ENCODE measurements around the gene BPIFA3. TPM values are rescaled to one million over a fixed set of nuclear protein-coding genes. Genes with fewer than 3 reads are reported as not detected.

Gene BPIFA3
- polyA plus RNA-seq, 4 donors, result not detected

DNA sequence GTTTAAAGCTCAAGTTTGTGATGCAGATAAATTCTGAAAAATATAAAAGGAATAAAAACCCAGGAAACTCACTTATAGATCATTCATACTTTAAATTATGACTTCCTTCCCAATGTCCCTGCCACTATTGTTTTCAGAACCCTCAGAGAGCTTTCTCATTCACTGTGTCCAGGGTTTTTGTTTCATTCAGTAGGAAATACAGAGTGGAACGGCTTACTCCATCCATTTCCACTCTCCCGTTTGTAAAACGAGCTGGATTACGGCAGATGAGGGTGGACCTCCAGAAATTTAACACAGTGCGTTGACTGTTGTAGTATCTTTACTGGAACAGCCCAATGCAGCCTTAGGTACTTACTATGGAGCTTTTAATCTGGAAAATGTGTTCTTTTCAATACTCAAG lies 42.2 kb downstream of the BPIFA3 start:
- no peak for DNase-seq (ENCODE audit: low read depth in 4 of 4, low spot score in 3 of 4)

DNA sequence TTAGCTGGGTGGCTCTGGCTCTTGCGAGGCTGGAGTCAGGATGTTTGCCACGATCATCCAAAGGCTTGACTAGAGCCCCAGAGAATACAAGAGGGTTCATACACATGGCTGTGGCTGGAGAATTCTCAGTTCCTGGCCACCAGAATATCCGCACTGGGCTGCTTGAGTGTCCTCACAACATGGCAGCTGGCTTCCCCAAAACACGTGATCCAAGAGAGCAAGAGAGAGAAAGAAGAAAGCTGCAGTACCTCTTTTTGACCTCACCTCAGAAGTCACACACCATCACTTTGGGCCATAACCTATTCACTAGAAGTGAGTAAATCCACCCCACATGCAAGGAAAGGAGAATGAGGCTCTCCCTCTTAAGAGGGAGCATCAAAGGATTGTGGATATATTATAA lies 44.3 kb downstream of the BPIFA3 start:
- no peak for DNase-seq (ENCODE audit: low read depth in 4 of 4, low spot score in 3 of 4)

DNA sequence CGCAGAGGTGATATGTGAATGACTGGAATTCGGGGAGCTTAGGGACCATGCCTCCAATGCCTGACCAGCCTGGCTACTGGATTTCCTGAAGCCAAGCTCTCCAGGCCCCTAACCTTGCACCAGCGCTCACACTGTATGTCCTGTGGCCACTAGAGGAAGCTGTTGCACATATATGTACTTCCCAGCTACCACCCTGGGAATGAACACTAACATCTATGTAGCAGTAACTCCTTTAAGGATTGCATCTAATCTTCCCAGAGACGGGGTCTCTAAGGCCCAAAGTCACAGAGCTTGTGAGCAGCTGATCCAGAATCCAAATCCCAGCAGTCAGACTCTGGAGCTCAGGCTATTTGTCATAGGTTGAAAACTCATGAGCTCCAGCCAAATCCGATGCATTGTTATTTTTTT lies 45.5 kb downstream of the BPIFA3 start:
- peak in 3 of 4 donors; percentile 15 to 39 (median 33) for DNase-seq (ENCODE audit: low read depth in 4 of 4, low spot score in 3 of 4)

DNA sequence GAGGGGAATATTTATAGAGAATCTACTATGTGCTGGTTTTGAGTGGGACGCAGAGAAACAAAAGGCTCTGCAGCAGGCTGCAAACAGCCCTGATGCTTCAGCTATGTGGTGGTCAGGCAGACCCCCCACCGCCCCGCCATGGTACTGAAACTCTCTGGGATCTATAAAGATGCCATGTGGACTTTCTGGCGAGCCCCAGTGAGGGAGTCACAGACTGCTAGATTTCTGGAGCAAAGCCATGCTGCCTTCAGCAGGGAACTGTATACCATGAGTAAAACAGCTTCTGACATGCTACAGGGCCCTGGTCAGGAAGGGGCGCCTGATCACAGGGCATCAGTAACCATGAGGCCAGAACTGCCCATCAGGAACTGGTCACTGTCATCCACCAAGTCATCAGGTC lies 46.6 kb downstream of the BPIFA3 start:
- no peak for DNase-seq (ENCODE audit: low read depth in 4 of 4, low spot score in 3 of 4)

DNA sequence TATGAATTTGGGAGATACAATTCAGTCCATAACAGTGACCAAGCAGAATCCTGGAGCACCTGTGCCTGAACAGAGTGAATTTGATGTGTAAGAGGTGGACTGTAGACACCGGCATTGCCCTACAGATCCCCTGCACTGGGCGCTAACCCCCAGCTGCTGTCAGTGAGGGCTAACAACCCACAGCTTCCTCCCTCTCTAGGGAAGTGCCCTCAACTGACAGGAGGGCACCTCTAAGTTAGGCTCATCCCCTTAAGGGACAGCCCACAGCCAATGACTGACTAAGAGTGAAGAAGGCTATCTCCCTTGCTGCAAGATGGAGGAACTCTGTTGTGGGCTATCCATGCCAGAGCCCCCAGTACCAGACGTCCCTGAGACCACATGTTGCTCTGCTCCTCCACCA lies 50.5 kb downstream of the BPIFA3 start:
- no peak for DNase-seq (ENCODE audit: low read depth in 4 of 4, low spot score in 3 of 4)

DNA sequence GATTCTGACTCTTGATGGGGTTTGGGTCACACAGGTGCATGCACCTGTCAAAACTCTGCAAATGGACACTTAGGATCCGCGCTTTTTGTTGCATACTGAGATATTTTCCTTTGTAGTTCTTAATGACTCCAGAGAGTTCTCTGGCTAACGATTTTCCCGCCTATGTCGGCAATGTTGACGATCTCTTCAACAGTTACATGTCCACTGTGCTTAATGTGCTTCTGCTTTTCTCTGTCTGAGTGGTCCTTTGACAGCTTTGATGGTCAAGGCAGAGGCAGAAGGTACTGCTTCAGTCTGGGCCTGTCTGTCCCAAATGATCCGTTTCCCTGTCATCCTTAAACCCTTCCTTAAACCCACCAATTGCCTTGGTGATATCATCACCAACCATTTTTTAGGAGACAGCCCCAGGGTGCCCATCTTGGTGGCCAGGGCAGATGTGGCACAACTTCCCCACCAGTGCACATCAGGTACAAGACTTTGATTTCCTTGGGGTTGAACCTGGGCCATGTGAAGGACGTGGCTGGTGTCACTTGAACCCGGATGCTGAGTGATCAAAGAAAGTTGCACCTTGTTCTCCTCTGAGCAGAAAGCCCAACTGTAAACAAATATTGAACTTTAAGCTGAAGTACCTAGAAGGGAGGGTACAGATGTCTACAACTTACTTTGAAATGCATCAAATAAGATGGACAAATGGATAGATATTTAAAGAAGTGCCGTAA lies 55.2 kb downstream of the BPIFA3 start:
- DNase-seq (ENCODE audit: low read depth in 4 of 4, low spot score in 3 of 4), result no peak

DNA sequence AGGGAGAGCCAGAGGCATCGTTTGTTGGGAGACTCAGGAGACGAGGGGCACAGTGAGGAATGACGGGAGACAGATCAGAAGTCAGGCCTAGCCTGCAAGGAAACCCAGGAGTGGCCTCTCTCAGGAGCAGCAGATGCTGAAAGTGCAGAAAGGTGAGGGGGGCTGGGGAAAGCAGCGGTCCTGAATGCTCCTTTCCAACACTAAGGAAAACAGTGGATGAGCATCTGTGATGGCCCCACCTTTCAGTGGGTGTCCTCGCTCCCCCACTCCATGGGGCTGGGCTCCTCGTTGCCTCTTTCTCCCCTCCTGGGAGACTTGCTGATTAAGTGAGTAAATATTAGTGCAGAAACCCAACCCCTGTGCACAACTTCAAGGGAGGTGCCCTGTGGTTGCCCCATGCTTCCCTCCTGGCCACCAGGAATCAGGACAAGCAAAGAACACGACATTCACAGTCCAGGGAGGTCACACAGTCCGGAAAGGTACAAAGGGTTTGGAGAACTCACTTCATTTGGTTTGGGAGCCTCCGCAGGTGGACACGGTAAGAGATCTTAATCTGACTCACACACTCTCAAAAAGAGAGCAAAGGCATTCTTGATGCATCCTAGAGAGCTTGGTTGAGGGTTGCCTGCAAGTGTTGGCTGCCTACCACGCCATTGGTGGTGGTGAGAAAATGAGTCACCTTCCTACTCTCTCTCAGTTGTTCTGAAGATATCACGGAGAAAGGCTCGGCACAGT lies 56.1 kb downstream of the BPIFA3 start:
- no peak for DNase-seq (ENCODE audit: low read depth in 4 of 4, low spot score in 3 of 4)

DNA sequence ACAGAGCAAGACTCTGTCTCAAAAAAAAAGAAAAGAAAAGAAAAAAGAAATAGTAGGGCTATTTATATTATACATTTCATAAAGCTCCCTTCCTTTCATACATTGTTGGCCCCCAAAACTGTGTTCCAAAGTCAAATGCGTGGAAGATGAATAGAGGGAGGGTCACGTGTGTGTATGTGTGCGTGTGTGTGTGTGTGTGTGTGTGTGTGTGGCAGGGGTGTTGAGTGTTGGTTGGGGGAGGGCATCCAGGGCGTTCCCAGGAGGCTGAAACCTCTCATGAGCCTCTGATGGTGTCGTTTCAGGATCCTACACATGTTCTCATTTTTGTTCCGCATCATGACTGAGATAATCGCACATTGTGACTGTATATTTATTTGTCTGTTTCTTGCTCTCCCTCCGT lies 58.1 kb downstream of the BPIFA3 start:
- no peak for DNase-seq (ENCODE audit: low read depth in 4 of 4, low spot score in 3 of 4)

DNA sequence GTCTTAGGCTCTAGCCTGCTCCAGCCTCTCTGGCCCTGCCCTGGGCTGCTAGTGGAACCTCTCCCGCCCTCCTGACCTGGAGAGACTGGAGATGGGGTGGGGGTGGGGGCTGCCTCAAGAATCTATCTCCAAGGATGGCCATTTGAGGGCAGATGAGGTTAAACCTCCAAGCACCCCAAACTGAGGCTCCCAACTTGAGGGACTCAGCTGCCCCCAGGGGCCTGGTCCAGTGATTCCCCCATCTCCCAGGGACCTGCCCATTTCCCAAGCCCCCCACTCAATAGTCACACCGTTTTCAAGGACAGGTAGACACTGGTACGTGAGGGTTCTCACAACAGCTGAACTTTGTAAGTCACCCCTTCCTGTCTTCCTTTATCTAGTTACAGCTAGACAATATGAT lies 58.7 kb downstream of the BPIFA3 start:
- DNase-seq (ENCODE audit: low read depth in 4 of 4, low spot score in 3 of 4), result no peak

DNA sequence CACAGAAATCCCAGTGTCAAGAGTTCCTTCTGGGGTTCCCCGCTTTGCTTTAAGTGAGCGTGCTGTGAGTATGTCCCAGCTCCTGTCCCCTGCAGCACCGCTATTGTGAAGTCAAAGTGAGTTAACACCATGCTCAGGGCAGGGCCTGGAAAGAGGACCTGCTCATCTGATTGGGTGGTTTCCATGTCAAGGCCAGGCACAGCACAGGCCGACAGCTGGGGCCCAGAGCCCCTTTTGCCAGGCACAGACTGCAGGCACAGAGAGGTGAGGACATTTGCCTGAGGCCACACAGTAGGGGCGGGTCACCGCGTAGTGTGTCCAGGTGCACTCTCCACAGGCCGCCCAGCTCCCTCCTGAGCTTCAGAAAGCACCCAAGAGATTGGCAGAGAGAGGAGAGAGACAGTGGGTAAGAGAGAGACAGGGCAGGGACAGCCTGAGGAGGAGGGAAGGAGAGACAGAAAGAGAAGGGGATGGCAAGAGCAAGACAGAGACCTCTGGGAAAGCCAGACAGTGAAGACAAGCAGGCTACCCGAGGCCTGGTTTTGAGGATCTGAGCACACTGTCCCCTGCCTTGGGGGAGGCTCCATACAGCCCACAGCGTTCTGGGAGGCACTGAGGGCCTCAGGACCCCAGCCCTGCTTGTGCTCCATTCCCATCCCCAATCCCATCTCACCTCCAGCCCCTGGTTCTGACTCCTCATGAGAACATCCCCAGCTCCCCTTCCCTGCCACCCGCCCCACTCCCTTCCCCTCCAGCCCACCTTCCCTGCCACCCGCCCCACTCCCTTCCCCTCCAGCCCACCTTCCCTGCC lies 59.4 kb downstream of the BPIFA3 start:
- no peak for DNase-seq (ENCODE audit: low read depth in 4 of 4, low spot score in 3 of 4)

Other genes with a start within 250 kb of the BPIFA3 start
- not detected for gene SUN5, start 212.9 kb upstream of the BPIFA3 start, polyA plus RNA-seq (ENCODE audit: insufficient read length in 4 of 4)
- gene BPIFB2, start 209.6 kb upstream of the BPIFA3 start, polyA plus RNA-seq (ENCODE audit: insufficient read length in 4 of 4), result not detected
- not detected for gene BPIFB6, start 185.7 kb upstream of the BPIFA3 start, polyA plus RNA-seq (ENCODE audit: insufficient read length in 4 of 4)
- gene BPIFB3, start 163.4 kb upstream of the BPIFA3 start, polyA plus RNA-seq (ENCODE audit: insufficient read length in 4 of 4), result not detected
- not detected for gene BPIFB4, start 137.7 kb upstream of the BPIFA3 start, polyA plus RNA-seq (ENCODE audit: insufficient read length in 4 of 4)
- not detected for gene BPIFA2, start 49.2 kb upstream of the BPIFA3 start, polyA plus RNA-seq (ENCODE audit: insufficient read length in 4 of 4)
- gene BPIFA1, start 18.6 kb downstream of the BPIFA3 start, polyA plus RNA-seq (ENCODE audit: insufficient read length in 4 of 4), result not detected
- gene BPIFB1, start 65.9 kb downstream of the BPIFA3 start, polyA plus RNA-seq (ENCODE audit: insufficient read length in 4 of 4), result under 1 TPM in 1 of 4 donors, not detected in 3; 0.05 TPM
- 10 to 100 TPM; 26.1 to 31.7 (median 29.1) TPM for gene CDK5RAP1, start 184.2 kb downstream of the BPIFA3 start, polyA plus RNA-seq (ENCODE audit: insufficient read length in 4 of 4)
- 10 to 100 TPM in 2 of 4 donors, 1 to 10 TPM in 2; 9.0 to 13.8 (median 10.7) TPM for gene SNTA1, start 226.4 kb downstream of the BPIFA3 start, polyA plus RNA-seq (ENCODE audit: insufficient read length in 4 of 4)

All from right renal pelvis (tissue), 4 donors.